ENCODE measurements around the gene CACNA1C.

The CACNA1C gene

GRCh38 chr12:2578211-2578610 is 525.4 kb downstream of the CACNA1C start:
- no peak for DNase-seq

- DNase-seq, result no peak
These were observed 526.0 kb downstream of the CACNA1C start for GRCh38 chr12:2578772-2579171.

- DNase-seq, result no peak
These were observed 528.0 kb downstream of the CACNA1C start for GRCh38 chr12:2580821-2581220.

GRCh38 chr12:2581293-2582045 is 528.7 kb downstream of the CACNA1C start:
- no peak for DNase-seq

- no peak for DNase-seq
These were observed 529.8 kb downstream of the CACNA1C start for GRCh38 chr12:2582631-2583030.

- DNase-seq, result no peak
These were observed 530.3 kb downstream of the CACNA1C start for GRCh38 chr12:2583091-2583497.

GRCh38 chr12:2583642-2584401 is 531.0 kb downstream of the CACNA1C start:
- no peak for DNase-seq

GRCh38 chr12:2586156-2587038 is 533.6 kb downstream of the CACNA1C start:
- DNase-seq, result peak; percentile 82

- no peak for DNase-seq
These were observed 535.6 kb downstream of the CACNA1C start for GRCh38 chr12:2588345-2588744.

- no peak for DNase-seq
These were observed 536.6 kb downstream of the CACNA1C start for GRCh38 chr12:2589381-2589780.

GRCh38 chr12:2593045-2593444 is 540.3 kb downstream of the CACNA1C start:
- no peak for DNase-seq

- no peak for DNase-seq
These were observed 543.7 kb downstream of the CACNA1C start for GRCh38 chr12:2596441-2596840.

- DNase-seq, result no peak
These were observed 552.5 kb downstream of the CACNA1C start for GRCh38 chr12:2605301-2605700.

GRCh38 chr12:2606186-2606910 is 553.6 kb downstream of the CACNA1C start:
- no peak for DNase-seq

- DNase-seq, result no peak
These were observed 555.3 kb downstream of the CACNA1C start for GRCh38 chr12:2607881-2608607.

- no peak for DNase-seq
These were observed 555.8 kb downstream of the CACNA1C start for GRCh38 chr12:2608608-2608945.

- no peak for DNase-seq
These were observed 556.2 kb downstream of the CACNA1C start for GRCh38 chr12:2609020-2609419.

- DNase-seq, result no peak
These were observed 557.6 kb downstream of the CACNA1C start for GRCh38 chr12:2610358-2610757.

- DNase-seq, result no peak
These were observed 560.7 kb downstream of the CACNA1C start for GRCh38 chr12:2613326-2614073.

GRCh38 chr12:2614341-2614740 is 561.6 kb downstream of the CACNA1C start:
- DNase-seq, result no peak

GRCh38 chr12:2615665-2616402 is 563.0 kb downstream of the CACNA1C start:
- DNase-seq, result no peak
